Measurements from ENCODE around the gene CTH. TPM values are rescaled to one million over a fixed set of nuclear protein-coding genes. Genes with fewer than 3 reads are reported as not detected.
"Not testable (repeated sequence)": the region's sequence is repeated elsewhere in the genome, so short reads cannot be mapped to it uniquely, and the experiment has no call there.

CTH gene
- polyA plus RNA-seq, 1 of the 3 experiments (the other 2 are of a cell fraction): 3.9 TPM

- no peak overlapping the region for H3K4me3 ChIP-seq (ENCODE audit: low read depth in 2 of 2, low read length in 1 of 2)
- WGBS (ENCODE audit: low lambda C conversion rate): 84% methylated on average over 4 of the region's 4 CpGs
- POLR2A ChIA-PET: interaction anchor here (0.6 kb wide), 1 partner anchor 49 kb away, joined by 3 read pairs; the partner anchor contains the start of gene CTH
- CTCF ChIA-PET: no interaction called here
- H3K9ac ChIP-seq: no peak overlapping the region
- H3K79me2 ChIP-seq (ENCODE audit: insufficient read depth): no peaks in the 10 kb centered on the region
- no peak for DNase-seq
- no peaks in the 10 kb centered on the region for H4K20me1 ChIP-seq (ENCODE audit: insufficient read depth)
- H3K4me2 ChIP-seq: no peak overlapping the region
- peaks cover 3% of the 10 kb centered on the region for H3F3A ChIP-seq (replicated peaks; ENCODE audit: insufficient read depth)
- no peaks in the 10 kb centered on the region for H3K27me3 ChIP-seq (ENCODE audit: insufficient read depth)
- H3K27ac ChIP-seq (ENCODE audit: low read depth in 2 of 2, low read length in 1 of 2): no peak overlapping the region
- no peak for TF ChIP-seq TEAD4 (IDR thresholded peaks at IDR 0.05; ENCODE audit: borderline replicate concordance, insufficient read depth)
- peak; percentile 7; the same call in 1 of the 2 replicates for TF ChIP-seq FOSL2 (IDR thresholded peaks at IDR 0.05; ENCODE audit: borderline replicate concordance, low read depth)
- no peaks in the 10 kb centered on the region for H3K9me2 ChIP-seq
- no peaks in the 10 kb centered on the region for H3K9me3 ChIP-seq
- H3K36me3 ChIP-seq (replicated peaks in 1 of 2; ENCODE audit: control insufficient read depth in 1 of 2, insufficient read depth in 2 of 2, low read length in 1 of 2): no peaks in the 10 kb centered on the region
- H2AFZ ChIP-seq (ENCODE audit: low read depth): no peak overlapping the region
- peaks cover 7% of the 10 kb centered on the region in 2 experiments; a peak in 3 of 4 replicates for H3K4me1 ChIP-seq (ENCODE audit: control insufficient read depth in 1 of 2, insufficient read depth in 2 of 2, low read depth in 1 of 2, low read length in 1 of 2)
These were observed 48.6 kb downstream of the CTH start for GRCh38 chr1:70459496-70460225.

GRCh38 chr1:70460740-70461713 lies 50.0 kb downstream of the CTH start:
- H2AFZ ChIP-seq (ENCODE audit: low read depth); CTCF ChIA-PET; H3K4me3 ChIP-seq (ENCODE audit: low read depth in 2 of 2, low read length in 1 of 2); H3K27me3 ChIP-seq (ENCODE audit: insufficient read depth); DNase-seq; H3K79me2 ChIP-seq (ENCODE audit: insufficient read depth); H3F3A ChIP-seq (replicated peaks; ENCODE audit: insufficient read depth); H3K27ac ChIP-seq (ENCODE audit: low read depth in 2 of 2, low read length in 1 of 2); H3K9me2 ChIP-seq; H3K4me1 ChIP-seq (ENCODE audit: control insufficient read depth in 1 of 2, insufficient read depth in 2 of 2, low read depth in 1 of 2, low read length in 1 of 2); POLR2A ChIA-PET; H3K9me3 ChIP-seq; H3K36me3 ChIP-seq (replicated peaks in 1 of 2; ENCODE audit: control insufficient read depth in 1 of 2, insufficient read depth in 2 of 2, low read length in 1 of 2); H3K9ac ChIP-seq; H3K4me2 ChIP-seq; H4K20me1 ChIP-seq (ENCODE audit: insufficient read depth): not testable (repeated sequence)
- 81% methylated on average over 7 of the region's 8 CpGs for WGBS (ENCODE audit: low lambda C conversion rate)

GRCh38 chr1:70462611-70463010 lies 51.5 kb downstream of the CTH start:
- H2AFZ ChIP-seq (ENCODE audit: low read depth): no peak overlapping the region
- no peak overlapping the region for H3K9ac ChIP-seq
- H3K4me1 ChIP-seq (ENCODE audit: control insufficient read depth in 1 of 2, insufficient read depth in 2 of 2, low read depth in 1 of 2, low read length in 1 of 2): peaks cover 0 to 7% of the 10 kb centered on the region in 2 experiments; a peak in 3 of 4 replicates
- H3K9me3 ChIP-seq: no peaks in the 10 kb centered on the region
- WGBS (ENCODE audit: low lambda C conversion rate): 54% methylated on average over 1 of the region's 1 CpG
- CTCF ChIA-PET: no interaction called here
- no peak overlapping the region for H3K27ac ChIP-seq (ENCODE audit: low read depth in 2 of 2, low read length in 1 of 2)
- no peaks in the 10 kb centered on the region for H4K20me1 ChIP-seq (ENCODE audit: insufficient read depth)
- DNase-seq: no peak
- no peak overlapping the region for H3K4me3 ChIP-seq (ENCODE audit: low read depth in 2 of 2, low read length in 1 of 2)
- POLR2A ChIA-PET: no interaction called here
- no peaks in the 10 kb centered on the region for H3K79me2 ChIP-seq (ENCODE audit: insufficient read depth)
- no peaks in the 10 kb centered on the region for H3K27me3 ChIP-seq (ENCODE audit: insufficient read depth)
- peaks cover 3% of the 10 kb centered on the region for H3F3A ChIP-seq (replicated peaks; ENCODE audit: insufficient read depth)
- H3K4me2 ChIP-seq: no peak overlapping the region
- no peaks in the 10 kb centered on the region for H3K9me2 ChIP-seq
- no peaks in the 10 kb centered on the region for H3K36me3 ChIP-seq (replicated peaks in 1 of 2; ENCODE audit: control insufficient read depth in 1 of 2, insufficient read depth in 2 of 2, low read length in 1 of 2)
- no peak for TF ChIP-seq FOXM1 (IDR thresholded peaks at IDR 0.05; ENCODE audit: low read depth)
- TF ChIP-seq MAX (IDR thresholded peaks at IDR 0.05; ENCODE audit: low read depth): no peak
- no peak for TF ChIP-seq FOXJ3 (CRISPR knock-in tag; IDR thresholded peaks at IDR 0.05)
- no peak for TF ChIP-seq FOSL2 (IDR thresholded peaks at IDR 0.05; ENCODE audit: borderline replicate concordance, low read depth)
- TF ChIP-seq GABPA (IDR thresholded peaks at IDR 0.05; ENCODE audit: low read depth): no peak
- no peak for TF ChIP-seq ELF1 (IDR thresholded peaks at IDR 0.05)
- no peak for TF ChIP-seq IRF3 (IDR thresholded peaks at IDR 0.05; ENCODE audit: low read depth, low read length)
- no peak for TF ChIP-seq NFIC (IDR thresholded peaks at IDR 0.05; ENCODE audit: borderline replicate concordance)

Measured in SK-N-SH (cell line).